ENCODE measurements around the gene PLCH2.

The PLCH2 gene

DNA sequence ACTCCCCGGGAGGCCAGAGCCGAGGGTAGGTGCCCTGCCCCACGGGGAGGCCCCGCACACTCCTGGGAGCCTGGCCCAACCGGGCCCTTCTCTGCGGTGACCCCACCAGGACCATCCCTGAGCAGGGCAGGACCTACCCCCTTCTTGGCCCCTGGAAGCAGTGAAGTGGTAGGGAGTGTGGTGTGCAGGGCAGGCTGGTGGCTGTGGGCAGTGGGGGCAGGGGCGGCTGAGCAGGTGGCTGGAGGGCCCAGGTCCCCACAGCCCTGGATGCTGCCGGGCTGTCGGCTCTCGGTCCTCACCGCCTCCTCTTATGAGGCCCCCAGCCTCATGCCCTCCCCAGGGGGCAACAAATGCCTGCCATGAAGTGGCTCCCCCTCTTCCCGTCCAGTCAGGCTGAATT, 19.5 kb downstream of the PLCH2 start:
- DNase-seq (ENCODE audit: insufficient read length), result no peak
- no peak for FAIRE-seq
- TF ChIP-seq TAF1 (IDR thresholded peaks at IDR 0.05; ENCODE audit: borderline replicate concordance, low read depth, low read length) (no peak), POLR2A (IDR thresholded peaks at IDR 0.05; ENCODE audit: low read depth, low read length) (no peak), POLR2AphosphoS5 (IDR thresholded peaks at IDR 0.05; ENCODE audit: low read depth, low read length) (no peak)

DNA sequence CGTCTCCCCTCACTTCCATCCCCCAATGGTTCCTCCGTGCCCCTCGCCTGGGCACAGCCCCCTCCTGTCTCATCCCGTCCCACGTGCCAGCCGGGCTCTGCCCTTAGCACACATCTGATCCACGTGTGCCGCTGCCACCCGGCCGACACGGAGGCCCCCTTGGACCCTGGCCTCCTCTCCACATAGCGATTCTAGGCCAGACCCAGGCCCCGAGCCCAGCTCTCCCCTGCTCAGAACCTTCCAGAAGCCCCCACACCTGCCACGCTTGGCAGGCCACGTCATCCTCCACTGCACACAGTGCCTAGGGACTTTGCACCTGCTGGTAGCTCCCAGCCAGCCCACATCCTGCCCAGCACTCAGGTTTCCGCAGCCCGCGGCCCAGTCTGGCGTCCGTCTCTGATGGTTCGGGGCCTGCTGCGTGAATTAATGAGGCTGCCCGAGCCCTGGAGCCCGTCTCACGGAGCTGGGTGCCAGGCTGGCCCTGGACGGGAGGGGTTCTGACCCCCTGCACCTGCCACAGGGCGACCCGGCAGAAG, 20.1 kb downstream of the PLCH2 start:
- TF ChIP-seq POLR2A (IDR thresholded peaks at IDR 0.05; ENCODE audit: low read depth, low read length) (no peak), TAF1 (IDR thresholded peaks at IDR 0.05; ENCODE audit: borderline replicate concordance, low read depth, low read length) (no peak), POLR2AphosphoS5 (IDR thresholded peaks at IDR 0.05; ENCODE audit: low read depth, low read length) (no peak)
- FAIRE-seq, result no peak
- peak; percentile 63 for DNase-seq (ENCODE audit: insufficient read length)

DNA sequence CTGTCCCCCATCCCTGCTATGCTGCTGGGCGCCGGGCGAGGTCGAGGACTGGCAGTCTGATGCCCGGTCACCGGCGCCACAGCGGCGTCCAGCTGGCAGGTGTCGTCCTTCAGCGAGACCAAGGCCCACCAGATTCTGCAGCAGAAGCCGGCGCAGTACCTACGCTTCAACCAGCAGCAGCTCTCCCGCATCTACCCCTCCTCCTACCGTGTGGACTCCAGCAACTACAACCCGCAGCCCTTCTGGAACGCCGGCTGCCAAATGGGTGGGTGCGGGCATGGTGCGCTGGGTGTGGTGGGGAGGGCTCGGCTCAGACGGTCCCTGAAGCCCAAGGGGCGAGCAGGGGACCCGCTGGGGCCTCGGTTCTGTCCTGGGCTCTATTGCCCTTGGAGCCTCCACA, 20.7 kb downstream of the PLCH2 start:
- no peak for FAIRE-seq
- TF ChIP-seq TAF1 (IDR thresholded peaks at IDR 0.05; ENCODE audit: borderline replicate concordance, low read depth, low read length) (no peak), POLR2A (IDR thresholded peaks at IDR 0.05; ENCODE audit: low read depth, low read length) (no peak), POLR2AphosphoS5 (IDR thresholded peaks at IDR 0.05; ENCODE audit: low read depth, low read length) (no peak)
- no peak for DNase-seq (ENCODE audit: insufficient read length)

DNA sequence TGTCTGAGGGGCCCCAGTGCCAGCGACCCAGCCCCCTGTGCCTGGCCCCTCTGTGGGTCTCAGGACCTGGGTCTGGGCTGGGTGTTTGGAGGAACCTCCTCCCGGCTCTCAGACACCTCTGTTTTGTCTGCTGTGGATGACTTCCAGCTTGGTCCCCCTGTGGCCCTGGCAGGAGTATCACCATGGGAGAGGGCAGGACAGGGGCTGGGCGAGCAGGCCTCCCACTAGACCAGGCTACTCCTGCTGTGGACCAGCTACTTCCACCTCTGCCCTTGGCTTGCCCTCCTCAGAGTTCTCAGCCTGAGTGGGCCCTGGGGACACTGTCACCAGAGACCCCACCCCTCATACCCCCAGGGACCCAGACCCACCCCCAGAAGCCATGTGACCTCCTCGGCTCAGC, 21.8 kb downstream of the PLCH2 start:
- no peak for DNase-seq (ENCODE audit: insufficient read length)
- FAIRE-seq, result no peak
- TF ChIP-seq POLR2AphosphoS5 (IDR thresholded peaks at IDR 0.05; ENCODE audit: low read depth, low read length), result no peak
- TF ChIP-seq POLR2A (IDR thresholded peaks at IDR 0.05; ENCODE audit: low read depth, low read length), result no peak
- no peak for TF ChIP-seq TAF1 (IDR thresholded peaks at IDR 0.05; ENCODE audit: borderline replicate concordance, low read depth, low read length)

DNA sequence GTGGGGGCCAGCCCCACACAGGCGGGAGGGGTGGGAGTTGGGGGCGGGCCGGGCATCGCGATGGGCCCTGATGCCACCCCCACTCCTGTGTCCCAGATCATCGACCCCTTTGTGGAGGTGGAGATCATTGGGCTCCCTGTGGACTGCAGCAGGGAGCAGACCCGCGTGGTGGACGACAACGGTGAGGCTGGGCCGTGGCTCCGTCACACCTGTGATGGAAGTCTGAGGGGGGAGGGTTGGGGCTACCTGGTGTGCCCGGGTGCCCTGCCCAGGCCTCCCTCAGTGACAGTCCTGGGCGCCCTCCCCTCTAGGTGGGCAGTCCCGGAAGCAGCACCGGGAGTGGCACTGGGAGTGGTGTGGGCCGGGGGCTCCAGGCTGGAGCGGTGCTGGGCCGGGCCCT, 22.6 kb downstream of the PLCH2 start:
- no peak for TF ChIP-seq POLR2AphosphoS5 (IDR thresholded peaks at IDR 0.05; ENCODE audit: low read depth, low read length)
- TF ChIP-seq TAF1 (IDR thresholded peaks at IDR 0.05; ENCODE audit: borderline replicate concordance, low read depth, low read length), result no peak
- no peak for TF ChIP-seq POLR2A (IDR thresholded peaks at IDR 0.05; ENCODE audit: low read depth, low read length)
- no peak for FAIRE-seq
- no peak for DNase-seq (ENCODE audit: insufficient read length)

DNA sequence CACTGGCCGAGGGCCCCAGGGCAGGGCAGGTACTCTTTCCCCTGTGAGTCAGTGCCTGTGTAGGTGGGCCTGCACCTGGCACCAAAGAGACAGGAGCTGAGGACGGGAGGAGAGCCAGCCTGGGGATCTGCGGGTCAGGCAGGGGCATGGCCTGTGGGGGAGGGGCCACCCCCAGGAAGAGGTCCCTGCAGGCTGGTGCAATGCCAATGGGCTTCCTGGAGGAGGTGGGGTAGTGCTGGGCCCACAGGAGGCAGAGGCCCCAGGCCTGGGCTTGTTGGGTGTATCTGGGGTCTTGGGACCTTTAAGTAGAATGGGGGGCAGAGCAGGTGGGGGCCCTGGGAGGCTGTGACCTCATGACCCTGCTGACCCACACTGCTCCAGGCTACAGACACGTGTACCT, 23.2 kb downstream of the PLCH2 start:
- TF ChIP-seq POLR2A (IDR thresholded peaks at IDR 0.05; ENCODE audit: low read depth, low read length), result no peak
- no peak for TF ChIP-seq POLR2AphosphoS5 (IDR thresholded peaks at IDR 0.05; ENCODE audit: low read depth, low read length)
- no peak for TF ChIP-seq TAF1 (IDR thresholded peaks at IDR 0.05; ENCODE audit: borderline replicate concordance, low read depth, low read length)
- FAIRE-seq (no peak), DNase-seq (ENCODE audit: insufficient read length) (no peak)

DNA sequence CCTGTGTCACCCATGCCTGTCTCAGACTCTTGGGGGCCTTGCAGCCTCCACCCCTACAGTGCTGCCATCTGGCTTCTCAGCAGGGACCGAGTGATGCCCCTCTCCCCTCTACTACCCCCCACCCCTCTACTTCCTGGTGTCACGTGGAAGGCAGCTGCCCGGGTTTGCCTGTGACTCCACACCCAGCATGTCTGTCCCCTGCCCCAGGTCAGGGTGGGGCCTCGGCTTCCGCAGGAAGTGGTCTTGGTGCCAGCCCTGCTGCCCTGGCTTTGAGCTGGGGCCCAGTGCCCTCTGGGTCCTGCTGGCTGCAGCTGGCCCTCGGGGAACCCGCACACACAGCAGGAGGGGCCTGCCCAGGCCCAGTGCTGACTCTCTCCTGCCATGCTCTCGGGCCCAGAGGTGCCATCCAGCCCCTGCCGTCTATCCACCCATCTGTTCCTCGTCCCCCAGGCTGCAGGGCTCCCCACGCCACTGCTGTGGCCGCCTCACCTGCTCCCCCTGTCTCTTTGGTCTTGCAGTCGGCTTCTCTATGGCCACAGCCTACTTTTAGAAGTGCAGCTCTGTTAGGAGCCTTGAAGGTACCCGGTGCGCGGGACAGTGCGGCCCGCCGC, 24.0 kb downstream of the PLCH2 start:
- TF ChIP-seq POLR2A (IDR thresholded peaks at IDR 0.05; ENCODE audit: low read depth, low read length), result no peak
- TF ChIP-seq POLR2AphosphoS5 (IDR thresholded peaks at IDR 0.05; ENCODE audit: low read depth, low read length), result no peak
- no peak for TF ChIP-seq TAF1 (IDR thresholded peaks at IDR 0.05; ENCODE audit: borderline replicate concordance, low read depth, low read length)
- no peak for DNase-seq (ENCODE audit: insufficient read length)
- no peak for FAIRE-seq

DNA sequence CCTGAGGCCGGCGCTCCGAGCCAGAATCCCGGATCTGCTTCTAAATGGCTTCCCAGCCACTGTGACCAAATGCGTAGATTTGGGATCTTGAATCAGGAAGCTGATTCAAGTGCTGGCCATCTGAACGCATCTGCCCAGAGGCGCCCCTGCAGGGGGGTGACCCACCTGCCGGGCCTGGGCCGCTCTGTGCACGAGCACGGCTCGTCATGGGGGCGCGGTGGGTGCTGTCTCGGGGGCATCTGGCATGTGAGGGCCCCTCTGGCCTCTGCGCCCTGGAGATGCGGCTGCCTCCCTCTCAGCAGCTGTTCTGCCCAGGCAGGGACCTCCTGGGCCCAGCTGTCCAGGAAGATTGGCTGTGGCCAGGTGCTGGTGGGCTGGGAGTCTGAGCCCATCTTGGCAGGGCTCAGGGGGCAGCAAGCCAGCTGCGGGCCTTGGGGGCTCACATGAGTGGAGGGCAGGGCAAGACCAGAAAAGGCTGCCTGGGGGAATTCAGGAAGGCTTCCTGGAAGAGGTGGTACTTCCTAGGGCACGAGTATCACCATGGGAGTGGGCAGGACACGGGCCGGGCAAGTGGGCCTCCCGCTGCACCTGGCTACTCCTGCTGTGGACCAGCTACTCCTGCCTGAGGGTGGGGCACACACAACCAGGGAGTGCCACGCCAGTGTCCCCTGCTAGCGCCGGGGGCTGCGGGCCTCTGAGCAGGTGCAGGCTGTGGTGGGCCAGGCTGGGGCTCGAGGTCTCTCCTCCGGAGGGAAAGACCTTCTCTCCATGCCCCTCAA, 25.1 kb downstream of the PLCH2 start:
- TF ChIP-seq TAF1 (IDR thresholded peaks at IDR 0.05; ENCODE audit: borderline replicate concordance, low read depth, low read length) (no peak), POLR2A (IDR thresholded peaks at IDR 0.05; ENCODE audit: low read depth, low read length) (no peak), POLR2AphosphoS5 (IDR thresholded peaks at IDR 0.05; ENCODE audit: low read depth, low read length) (no peak)
- FAIRE-seq (no peak), DNase-seq (ENCODE audit: insufficient read length) (no peak)

DNA sequence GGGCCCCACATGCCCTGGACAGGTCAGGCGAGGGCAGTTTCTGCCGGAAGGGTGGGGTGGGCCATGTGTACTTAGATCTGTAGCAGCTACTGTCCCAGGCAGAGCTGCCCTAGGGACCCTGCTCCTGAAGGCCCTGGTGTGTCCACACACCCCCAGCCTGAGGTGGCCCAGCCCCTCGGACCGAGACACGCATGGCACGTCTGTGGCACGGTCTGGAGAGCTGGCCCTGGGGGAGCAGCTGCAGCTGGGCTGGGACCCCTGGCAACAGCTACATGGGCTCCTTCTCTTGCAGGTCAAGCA, 25.7 kb downstream of the PLCH2 start:
- FAIRE-seq, result no peak
- TF ChIP-seq TAF1 (IDR thresholded peaks at IDR 0.05; ENCODE audit: borderline replicate concordance, low read depth, low read length), result no peak
- TF ChIP-seq POLR2AphosphoS5 (IDR thresholded peaks at IDR 0.05; ENCODE audit: low read depth, low read length), result no peak
- TF ChIP-seq POLR2A (IDR thresholded peaks at IDR 0.05; ENCODE audit: low read depth, low read length), result no peak
- no peak for DNase-seq (ENCODE audit: insufficient read length)

DNA sequence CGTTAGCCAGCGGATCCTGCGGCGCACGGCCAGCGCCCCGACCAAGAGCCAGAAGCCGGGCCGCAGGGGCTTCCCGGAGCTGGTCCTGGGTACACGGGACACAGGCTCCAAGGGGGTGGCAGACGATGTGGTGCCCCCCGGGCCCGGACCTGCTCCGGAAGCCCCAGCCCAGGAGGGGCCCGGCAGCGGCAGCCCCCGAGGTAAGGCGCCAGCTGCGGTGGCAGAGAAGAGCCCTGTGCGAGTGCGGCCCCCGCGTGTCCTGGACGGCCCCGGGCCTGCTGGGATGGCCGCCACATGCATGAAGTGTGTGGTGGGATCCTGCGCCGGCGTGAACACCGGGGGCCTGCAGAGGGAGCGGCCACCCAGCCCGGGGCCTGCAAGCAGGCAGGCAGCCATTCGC, 26.1 kb downstream of the PLCH2 start:
- TF ChIP-seq TAF1 (IDR thresholded peaks at IDR 0.05; ENCODE audit: borderline replicate concordance, low read depth, low read length), result no peak
- TF ChIP-seq POLR2A (IDR thresholded peaks at IDR 0.05; ENCODE audit: low read depth, low read length), result no peak
- TF ChIP-seq POLR2AphosphoS5 (IDR thresholded peaks at IDR 0.05; ENCODE audit: low read depth, low read length), result no peak

DNA sequence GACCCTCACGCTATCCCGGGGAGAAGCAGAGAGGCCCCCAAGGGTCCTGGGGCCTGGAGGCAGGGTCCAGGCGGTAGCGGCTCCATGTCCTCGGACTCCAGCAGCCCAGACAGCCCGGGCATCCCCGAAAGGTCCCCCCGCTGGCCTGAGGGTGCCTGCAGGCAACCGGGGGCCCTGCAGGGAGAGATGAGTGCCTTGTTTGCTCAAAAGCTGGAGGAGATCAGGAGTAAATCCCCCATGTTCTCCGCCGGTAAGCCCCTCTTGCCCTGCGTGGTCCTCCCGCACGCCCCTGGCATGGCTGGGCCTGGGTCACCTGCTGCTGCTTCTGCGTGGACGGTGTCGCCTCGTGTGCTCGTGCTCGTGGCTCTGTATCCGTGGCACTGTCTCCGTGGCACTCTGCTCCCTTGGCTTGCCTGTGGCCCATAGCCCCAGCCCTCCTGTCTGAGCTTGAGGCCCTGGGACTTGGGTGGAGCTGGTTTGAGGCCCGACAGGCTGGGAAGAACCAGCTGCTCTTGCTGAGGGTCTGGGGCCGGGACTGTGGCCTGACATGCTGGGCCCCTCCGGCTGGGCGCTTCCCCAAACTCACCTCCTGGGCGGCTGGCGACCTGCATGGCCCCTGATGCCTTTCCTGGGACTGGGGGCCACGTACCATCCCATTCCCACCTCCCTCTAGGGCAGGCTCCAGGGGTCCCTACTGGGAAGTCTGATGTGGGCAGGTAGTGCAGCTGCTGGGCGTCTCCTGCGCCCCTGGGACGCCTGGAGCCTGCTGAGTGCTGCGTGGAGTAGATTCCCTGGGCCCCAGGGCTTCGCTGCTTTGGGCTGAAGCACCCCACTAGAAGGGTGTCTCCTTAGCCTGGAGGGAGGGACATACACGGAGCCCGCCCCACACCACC, 26.8 kb downstream of the PLCH2 start:
- FAIRE-seq (no peak), DNase-seq (ENCODE audit: insufficient read length) (no peak)
- TF ChIP-seq POLR2A (IDR thresholded peaks at IDR 0.05; ENCODE audit: low read depth, low read length) (no peak), POLR2AphosphoS5 (IDR thresholded peaks at IDR 0.05; ENCODE audit: low read depth, low read length) (no peak), TAF1 (IDR thresholded peaks at IDR 0.05; ENCODE audit: borderline replicate concordance, low read depth, low read length) (no peak)

More for the DNA sequence above, 26.1 kb downstream of the PLCH2 start:
- DNase-seq (ENCODE audit: insufficient read length) (no peak), FAIRE-seq (no peak)

Measured in GM12892 (cell line).